ENCODE data around the gene PPP2R3A.

- TF ChIP-seq POLR2A (IDR thresholded peaks at IDR 0.05; ENCODE audit: low read depth, low read length) (no peak), POLR2AphosphoS5 (IDR thresholded peaks at IDR 0.05; ENCODE audit: low read depth, low read length) (no peak), TAF1 (IDR thresholded peaks at IDR 0.05; ENCODE audit: borderline replicate concordance, low read depth, low read length) (no peak)
These were observed 104.8 kb downstream of the PPP2R3A start for GRCh38 chr3:136070334-136070733.

Measured in GM12892 (cell line).